HUES6 (cell line): ENCODE data around the gene INSRR.

Source experiments
- H3K27ac ChIP-seq: 2 replicates; pipeline ENCODE4 v1.7.0; 2013; ENCODE audit warnings: low read depth, mild to moderate bottlenecking, low read length, inconsistent platforms
- H3K27me3 ChIP-seq: 2 replicates; pipeline ENCODE4 v1.6.1; 2013; ENCODE audit warnings: low read length; ENCODE audit not compliant: control insufficient read depth, insufficient read depth
- H3K36me3 ChIP-seq: 2 replicates; pipeline ENCODE4 v1.6.1; 2013; ENCODE audit warnings: low read length; ENCODE audit not compliant: control insufficient read depth, insufficient read depth
- H3K4me1 ChIP-seq: 2 replicates; pipeline ENCODE4 v1.6.1; 2013; ENCODE audit warnings: low read length; ENCODE audit not compliant: control insufficient read depth, insufficient read depth
- H3K4me3 ChIP-seq: 2 replicates; pipeline ENCODE4 v1.5.1; 2013; ENCODE audit warnings: low read depth, low read length
- H3K9ac ChIP-seq: one replicate; pipeline ENCODE4 v1.6.1; 2013; ENCODE audit warnings: mild to moderate bottlenecking, low read length
- H3K9me3 ChIP-seq: 2 replicates; pipeline ENCODE4 v1.6.1; 2013; ENCODE audit warnings: low read depth, low read length; ENCODE audit not compliant: control insufficient read depth, insufficient read depth

The INSRR gene

DNA sequence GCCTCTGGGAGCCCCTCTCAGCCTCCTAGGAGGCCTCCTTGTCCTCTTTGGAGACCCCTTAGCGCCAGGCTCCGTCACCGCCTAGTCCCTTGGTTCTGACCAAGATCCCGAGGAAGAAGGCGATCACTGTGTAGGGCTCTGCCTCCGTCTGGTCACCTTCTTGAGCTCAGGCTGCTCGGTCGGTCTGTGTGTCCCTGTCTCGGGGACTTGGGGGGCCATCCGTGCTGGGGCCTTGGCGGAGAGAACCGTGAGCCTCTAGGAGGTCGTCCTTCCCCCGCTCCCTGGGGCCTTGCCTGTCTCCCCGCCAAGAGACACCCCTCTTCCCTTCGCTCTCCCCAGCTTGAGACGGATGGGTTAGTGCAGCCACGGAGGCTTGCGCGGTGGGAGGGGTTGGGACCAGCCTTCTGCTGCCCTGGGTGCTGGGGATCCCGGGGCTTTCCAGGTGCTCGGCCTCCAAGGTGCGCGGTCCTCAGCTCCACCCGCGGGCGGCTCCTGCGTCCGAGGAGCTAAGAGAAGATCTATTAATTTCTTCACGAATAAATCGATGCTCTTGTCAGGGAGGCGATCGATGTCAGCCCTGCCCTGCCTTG lies 701 bp upstream of the INSRR start:
- Histone ChIP-seq H3K9me3 (no peaks in the 10 kb centered on the region), H3K9ac (peak overlapping the region; percentile 17), H3K36me3 (no peaks in the 10 kb centered on the region), H3K4me1 (peaks cover 21% of the 10 kb centered on the region), H3K27ac (no peak overlapping the region), H3K27me3 (peaks cover 93% of the 10 kb centered on the region), H3K4me3 (peak overlapping the region; percentile 74)

DNA sequence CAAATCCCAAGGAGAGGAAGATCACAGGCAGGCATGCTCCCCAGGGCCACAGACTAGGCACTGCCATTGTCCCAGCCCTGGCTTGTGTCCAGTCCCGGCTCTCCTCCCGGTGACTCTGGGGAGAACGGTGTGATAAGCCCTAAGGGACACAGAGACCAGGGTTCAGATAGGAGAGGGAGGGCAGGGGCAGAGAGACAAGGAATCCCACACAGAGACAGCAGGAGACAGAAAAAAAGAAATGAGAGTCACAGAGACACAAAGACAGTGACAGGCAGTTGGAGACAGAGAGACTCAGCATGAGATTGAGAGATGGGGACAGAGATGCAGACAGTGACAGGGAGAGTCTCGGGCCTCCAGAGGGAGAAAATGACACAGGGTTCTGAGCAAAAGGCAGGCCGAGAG lies 361 bp downstream of the INSRR start:
- no peak overlapping the region for H3K27ac ChIP-seq
- no peaks in the 10 kb centered on the region for H3K9me3 ChIP-seq
- H3K9ac ChIP-seq: no peak overlapping the region
- H3K4me1 ChIP-seq: peaks cover 21% of the 10 kb centered on the region
- no peaks in the 10 kb centered on the region for H3K36me3 ChIP-seq
- H3K4me3 ChIP-seq: peak overlapping the region; percentile 74
- peaks cover 93% of the 10 kb centered on the region for H3K27me3 ChIP-seq

DNA sequence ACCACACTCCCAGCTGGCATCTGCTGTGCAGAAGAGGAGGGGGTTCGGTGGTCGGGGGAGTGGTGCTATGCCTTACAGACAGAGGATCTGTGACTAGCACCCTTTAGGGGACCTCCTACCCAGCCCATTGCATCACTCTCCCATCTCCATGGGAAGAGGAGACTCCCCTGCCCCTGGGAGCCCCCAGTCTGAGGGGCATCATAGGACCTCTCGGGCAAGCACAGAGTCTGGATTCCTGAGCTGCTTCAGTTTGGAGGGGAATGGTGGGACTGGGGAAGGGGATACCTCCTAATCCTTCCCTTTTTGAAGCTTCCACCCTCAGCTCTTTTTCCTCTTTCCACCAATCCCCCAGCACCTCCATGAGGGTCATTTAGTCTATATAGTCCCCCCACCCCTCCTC lies 1.4 kb downstream of the INSRR start:
- no peak overlapping the region for H3K9ac ChIP-seq
- H3K9me3 ChIP-seq: no peaks in the 10 kb centered on the region
- H3K27ac ChIP-seq: no peak overlapping the region
- H3K27me3 ChIP-seq: peaks cover 93% of the 10 kb centered on the region
- H3K4me1 ChIP-seq: peaks cover 21% of the 10 kb centered on the region
- H3K4me3 ChIP-seq: no peak overlapping the region
- no peaks in the 10 kb centered on the region for H3K36me3 ChIP-seq

DNA sequence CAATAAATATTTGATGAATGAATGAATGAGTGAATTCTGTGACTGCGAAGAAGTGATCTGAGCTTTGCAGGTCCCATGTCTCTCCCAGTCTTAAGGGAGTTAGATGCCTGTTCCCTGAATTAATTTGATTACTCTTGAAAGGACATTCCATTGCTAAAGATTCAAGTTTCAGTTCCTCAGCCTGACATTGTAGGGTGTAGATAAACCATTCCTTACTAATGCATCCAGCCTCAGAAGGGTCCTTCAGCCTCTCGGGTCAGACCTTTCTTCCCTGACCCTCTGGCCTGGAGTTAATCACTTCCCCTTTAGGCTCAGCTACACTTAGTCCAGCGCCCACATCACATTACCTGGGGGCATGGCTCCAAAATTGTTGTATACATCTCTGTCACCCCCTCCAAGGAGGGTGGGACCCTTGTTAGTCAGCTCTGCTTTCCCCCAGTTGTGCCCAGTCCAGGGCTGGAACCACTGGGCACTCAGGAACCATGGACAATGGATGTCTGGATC lies 2.6 kb downstream of the INSRR start:
- no peak overlapping the region for H3K4me3 ChIP-seq
- H3K27ac ChIP-seq: no peak overlapping the region
- H3K9me3 ChIP-seq: no peaks in the 10 kb centered on the region
- peaks cover 20% of the 10 kb centered on the region for H3K4me1 ChIP-seq
- peaks cover 93% of the 10 kb centered on the region for H3K27me3 ChIP-seq
- no peak overlapping the region for H3K9ac ChIP-seq
- no peaks in the 10 kb centered on the region for H3K36me3 ChIP-seq

DNA sequence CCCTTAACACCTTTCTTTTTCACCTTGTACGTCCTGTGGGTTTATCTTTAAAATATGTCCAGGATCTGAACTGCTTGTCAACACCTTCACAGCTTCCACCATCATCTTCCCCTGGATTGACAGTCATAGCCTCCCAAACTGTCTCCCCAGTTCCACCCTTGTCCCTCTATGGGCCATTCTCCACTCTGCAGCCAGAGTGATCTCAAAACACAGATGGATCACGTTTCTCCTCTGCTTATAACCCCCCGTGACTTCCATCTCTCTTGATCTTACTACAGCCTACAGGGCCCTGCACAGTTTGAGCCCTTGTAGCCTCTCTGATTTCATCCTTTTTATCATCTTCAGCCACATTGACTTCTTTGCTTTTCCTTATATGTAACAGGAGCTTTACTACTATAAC lies 4.3 kb downstream of the INSRR start:
- Histone ChIP-seq H3K9ac (no peak overlapping the region), H3K36me3 (no peaks in the 10 kb centered on the region), H3K4me3 (no peak overlapping the region), H3K9me3 (no peaks in the 10 kb centered on the region), H3K4me1 (peaks cover 14% of the 10 kb centered on the region), H3K27me3 (peaks cover 93% of the 10 kb centered on the region), H3K27ac (no peak overlapping the region)

DNA sequence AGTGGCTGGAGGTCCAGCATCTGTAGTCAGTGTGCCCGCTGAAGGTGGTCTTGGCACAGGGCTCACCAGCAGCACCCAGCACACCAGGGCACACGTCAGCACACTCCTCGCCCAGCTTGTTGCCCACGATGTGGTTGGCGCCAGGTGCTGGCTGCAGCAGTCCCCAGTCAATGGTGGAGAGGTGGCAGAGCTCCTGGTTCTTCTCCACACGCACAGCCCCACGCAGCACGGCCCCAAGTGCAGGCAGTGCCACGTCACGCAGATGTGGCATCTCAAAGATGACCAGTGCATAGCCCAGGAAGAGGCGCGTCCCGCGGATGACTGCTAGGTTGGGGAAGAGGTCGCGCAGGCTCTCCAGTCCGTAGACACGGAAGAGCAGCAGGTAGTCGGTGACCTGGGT lies 5.2 kb downstream of the INSRR start:
- Histone ChIP-seq H3K4me1 (peaks cover 14% of the 10 kb centered on the region), H3K4me3 (no peak overlapping the region), H3K9ac (no peak overlapping the region), H3K9me3 (no peaks in the 10 kb centered on the region), H3K27ac (no peak overlapping the region), H3K27me3 (peaks cover 93% of the 10 kb centered on the region), H3K36me3 (no peaks in the 10 kb centered on the region)

DNA sequence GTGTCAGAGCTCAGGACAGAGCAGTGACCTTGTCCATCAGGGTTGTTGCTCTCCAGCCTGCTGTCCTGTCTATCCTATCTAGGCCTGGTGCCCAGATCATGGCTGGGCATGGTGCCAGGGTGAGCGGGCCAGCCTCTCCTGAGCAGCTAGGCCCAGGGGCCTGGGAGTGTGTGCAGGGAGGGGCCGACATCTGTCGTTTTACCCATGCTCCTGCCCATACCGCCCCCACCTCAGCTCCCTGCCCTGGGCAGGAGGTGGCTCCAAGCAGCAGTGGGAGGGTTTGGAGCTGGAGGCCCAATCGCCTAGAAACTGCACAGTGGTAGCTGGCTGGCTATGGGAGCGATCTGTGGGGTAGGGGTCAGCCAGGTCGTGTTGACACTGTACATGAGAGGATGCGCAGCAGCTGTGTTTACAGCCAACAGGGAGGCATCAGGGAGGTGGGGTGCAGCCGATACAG lies 6.5 kb downstream of the INSRR start:
- Histone ChIP-seq H3K27ac (no peak overlapping the region), H3K9me3 (no peaks in the 10 kb centered on the region), H3K36me3 (no peaks in the 10 kb centered on the region), H3K27me3 (peaks cover 93% of the 10 kb centered on the region), H3K9ac (no peak overlapping the region), H3K4me3 (no peak overlapping the region), H3K4me1 (peaks cover 9% of the 10 kb centered on the region)

DNA sequence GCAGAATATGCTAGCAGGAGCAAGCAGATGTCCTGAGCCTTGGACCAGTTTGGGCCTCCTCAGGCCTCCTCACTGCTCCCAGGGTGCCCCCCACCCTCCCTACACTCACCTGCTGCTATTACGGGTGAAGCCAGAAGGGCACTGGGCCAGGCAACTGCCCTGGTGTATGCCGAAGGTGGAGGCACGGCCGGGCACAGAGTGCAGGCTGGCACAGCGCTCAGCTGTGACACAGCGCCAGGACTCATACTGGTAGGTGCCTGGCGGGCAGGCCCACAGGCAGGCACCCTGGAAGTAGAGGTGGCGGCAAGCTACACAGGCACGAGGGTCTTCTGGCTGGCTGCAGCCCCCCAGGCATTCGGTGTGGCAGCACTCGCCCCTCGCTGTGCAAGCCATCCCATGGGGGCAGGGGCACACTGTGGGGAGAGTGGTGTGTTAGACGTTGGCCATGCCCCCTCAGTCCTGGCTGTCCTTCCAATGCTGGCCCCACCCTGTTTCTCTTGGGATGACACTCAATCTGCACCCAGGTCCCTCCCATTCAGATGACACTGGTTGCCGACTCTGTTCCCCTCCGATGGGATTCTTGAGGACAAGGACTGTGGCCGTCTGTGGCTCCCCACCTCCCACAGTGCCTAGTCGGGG lies 7.0 kb downstream of the INSRR start:
- H3K27me3 ChIP-seq: peaks cover 93% of the 10 kb centered on the region
- H3K36me3 ChIP-seq: no peaks in the 10 kb centered on the region
- H3K9ac ChIP-seq: no peak overlapping the region
- H3K27ac ChIP-seq: no peak overlapping the region
- no peak overlapping the region for H3K4me3 ChIP-seq
- H3K4me1 ChIP-seq: peaks cover 9% of the 10 kb centered on the region
- no peaks in the 10 kb centered on the region for H3K9me3 ChIP-seq

DNA sequence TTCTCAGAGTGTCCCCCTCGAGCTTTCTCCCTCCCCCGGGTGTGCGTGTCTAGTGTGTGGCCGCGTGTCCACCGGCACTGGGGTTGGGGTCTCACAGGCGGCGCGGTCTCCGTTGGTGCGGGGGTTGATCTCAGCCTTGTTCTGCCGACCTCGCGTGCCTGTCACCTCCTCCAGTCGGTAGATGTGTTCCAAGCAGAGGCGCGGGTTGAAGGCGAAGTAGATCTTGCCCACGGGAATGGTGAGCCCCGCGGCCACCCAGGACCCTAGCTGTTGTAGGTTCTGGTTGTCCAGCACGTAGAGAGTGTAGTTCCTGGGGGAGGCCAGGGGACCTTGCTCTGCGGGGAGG lies 9.8 kb downstream of the INSRR start:
- Histone ChIP-seq H3K9ac (no peak overlapping the region), H3K27me3 (peaks cover 100% of the 10 kb centered on the region), H3K4me3 (peak overlapping the region; percentile 60)

DNA sequence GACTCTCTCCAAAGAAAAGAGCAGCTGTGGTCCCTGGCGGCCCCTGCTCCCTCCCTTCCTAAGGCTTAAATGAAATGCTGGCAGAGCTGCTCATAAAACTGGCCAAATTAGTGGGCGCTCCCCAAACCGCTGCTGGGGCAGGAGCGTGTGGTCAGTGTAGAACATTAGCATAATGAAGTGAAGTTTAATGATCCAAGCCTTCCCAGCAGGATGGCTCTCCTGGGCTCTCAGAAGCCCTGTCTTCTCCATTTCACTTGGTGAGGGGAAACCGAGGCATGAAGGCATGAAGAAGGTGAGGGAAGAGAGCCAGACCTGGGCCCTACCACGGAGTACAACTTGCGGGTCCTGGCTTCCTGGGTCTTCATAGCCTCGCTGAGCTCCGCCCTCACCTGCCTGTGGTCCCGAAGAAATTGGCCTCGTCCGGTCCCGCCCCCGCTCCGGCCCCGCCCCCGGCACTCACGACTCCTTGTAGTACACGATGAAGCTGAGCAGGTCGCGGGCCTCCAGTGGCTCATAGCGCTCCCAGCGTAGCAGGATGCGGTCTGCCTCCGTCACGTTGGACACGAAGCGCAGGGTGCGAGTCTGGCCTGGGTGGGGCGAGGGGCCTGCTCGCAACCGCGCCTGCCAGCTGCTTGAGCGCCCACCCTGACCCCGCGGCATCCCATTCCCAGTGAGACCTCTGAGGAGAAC lies 10.3 kb downstream of the INSRR start:
- Histone ChIP-seq H3K9me3 (no peaks in the 10 kb centered on the region), H3K4me3 (peak overlapping the region; percentile 60), H3K27ac (no peak overlapping the region), H3K36me3 (no peaks in the 10 kb centered on the region), H3K27me3 (peaks cover 100% of the 10 kb centered on the region), H3K4me1 (peaks cover 19% of the 10 kb centered on the region), H3K9ac (no peak overlapping the region)

More for the DNA sequence above, 9.8 kb downstream of the INSRR start:
- Histone ChIP-seq H3K27ac (no peak overlapping the region), H3K36me3 (no peaks in the 10 kb centered on the region), H3K9me3 (no peaks in the 10 kb centered on the region), H3K4me1 (peaks cover 19% of the 10 kb centered on the region)
